ENCODE results near the gene CDK9. TPM values are rescaled to one million over a fixed set of nuclear protein-coding genes. Genes with fewer than 3 reads are reported as not detected.
"Not testable (repeated sequence)": the region's sequence is repeated elsewhere in the genome, so short reads cannot be mapped to it uniquely, and the experiment has no call there.

The CDK9 gene
- total RNA-seq, 4 donors from 2014 or later = 60.7 to 96.3 (median 70.7) TPM

DNA sequence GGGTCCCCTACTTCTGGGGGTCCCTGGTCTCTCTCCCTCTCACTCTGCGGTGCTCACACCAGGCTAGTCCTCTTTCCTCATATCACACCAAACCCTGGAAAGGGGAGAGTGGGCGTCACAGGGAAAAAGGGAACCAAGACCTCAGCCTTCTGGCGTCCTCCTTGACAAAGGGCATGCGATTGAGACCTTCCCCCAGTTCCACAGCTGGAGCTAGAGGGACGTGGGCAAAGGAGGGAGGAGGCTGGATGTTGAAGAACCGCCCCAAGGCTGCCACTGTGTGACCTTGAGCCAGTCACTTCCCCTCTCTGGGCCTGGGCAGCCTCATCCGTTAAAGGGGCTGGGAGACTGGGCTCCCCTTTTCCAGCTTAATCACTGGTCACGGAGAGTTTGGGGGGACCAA, 32.2 kb upstream of the CDK9 start:
- WGBS, 2 donors = 80 to 81% methylated on average over 7 to 8 of the region's 8 CpGs
- no peak for TF ChIP-seq POLR2A (IDR thresholded peaks at IDR 0.05)
- TF ChIP-seq, protein P1, sequence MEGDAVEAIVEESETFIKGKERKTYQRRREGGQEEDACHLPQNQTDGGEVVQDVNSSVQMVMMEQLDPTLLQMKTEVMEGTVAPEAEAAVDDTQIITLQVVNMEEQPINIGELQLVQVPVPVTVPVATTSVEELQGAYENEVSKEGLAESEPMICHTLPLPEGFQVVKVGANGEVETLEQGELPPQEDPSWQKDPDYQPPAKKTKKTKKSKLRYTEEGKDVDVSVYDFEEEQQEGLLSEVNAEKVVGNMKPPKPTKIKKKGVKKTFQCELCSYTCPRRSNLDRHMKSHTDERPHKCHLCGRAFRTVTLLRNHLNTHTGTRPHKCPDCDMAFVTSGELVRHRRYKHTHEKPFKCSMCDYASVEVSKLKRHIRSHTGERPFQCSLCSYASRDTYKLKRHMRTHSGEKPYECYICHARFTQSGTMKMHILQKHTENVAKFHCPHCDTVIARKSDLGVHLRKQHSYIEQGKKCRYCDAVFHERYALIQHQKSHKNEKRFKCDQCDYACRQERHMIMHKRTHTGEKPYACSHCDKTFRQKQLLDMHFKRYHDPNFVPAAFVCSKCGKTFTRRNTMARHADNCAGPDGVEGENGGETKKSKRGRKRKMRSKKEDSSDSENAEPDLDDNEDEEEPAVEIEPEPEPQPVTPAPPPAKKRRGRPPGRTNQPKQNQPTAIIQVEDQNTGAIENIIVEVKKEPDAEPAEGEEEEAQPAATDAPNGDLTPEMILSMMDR (IDR thresholded peaks at IDR 0.05) = no peak
- intact Hi-C loops (cut with DNase I; ENCODE audit: low total_unique reads) = no loop called here
- no peak overlapping the region for H3K4me3 ChIP-seq (ENCODE audit: low read depth, poor library complexity, severe bottlenecking)
- DNase-seq (ENCODE audit: low spot score in 2 of 2) = no peak

DNA sequence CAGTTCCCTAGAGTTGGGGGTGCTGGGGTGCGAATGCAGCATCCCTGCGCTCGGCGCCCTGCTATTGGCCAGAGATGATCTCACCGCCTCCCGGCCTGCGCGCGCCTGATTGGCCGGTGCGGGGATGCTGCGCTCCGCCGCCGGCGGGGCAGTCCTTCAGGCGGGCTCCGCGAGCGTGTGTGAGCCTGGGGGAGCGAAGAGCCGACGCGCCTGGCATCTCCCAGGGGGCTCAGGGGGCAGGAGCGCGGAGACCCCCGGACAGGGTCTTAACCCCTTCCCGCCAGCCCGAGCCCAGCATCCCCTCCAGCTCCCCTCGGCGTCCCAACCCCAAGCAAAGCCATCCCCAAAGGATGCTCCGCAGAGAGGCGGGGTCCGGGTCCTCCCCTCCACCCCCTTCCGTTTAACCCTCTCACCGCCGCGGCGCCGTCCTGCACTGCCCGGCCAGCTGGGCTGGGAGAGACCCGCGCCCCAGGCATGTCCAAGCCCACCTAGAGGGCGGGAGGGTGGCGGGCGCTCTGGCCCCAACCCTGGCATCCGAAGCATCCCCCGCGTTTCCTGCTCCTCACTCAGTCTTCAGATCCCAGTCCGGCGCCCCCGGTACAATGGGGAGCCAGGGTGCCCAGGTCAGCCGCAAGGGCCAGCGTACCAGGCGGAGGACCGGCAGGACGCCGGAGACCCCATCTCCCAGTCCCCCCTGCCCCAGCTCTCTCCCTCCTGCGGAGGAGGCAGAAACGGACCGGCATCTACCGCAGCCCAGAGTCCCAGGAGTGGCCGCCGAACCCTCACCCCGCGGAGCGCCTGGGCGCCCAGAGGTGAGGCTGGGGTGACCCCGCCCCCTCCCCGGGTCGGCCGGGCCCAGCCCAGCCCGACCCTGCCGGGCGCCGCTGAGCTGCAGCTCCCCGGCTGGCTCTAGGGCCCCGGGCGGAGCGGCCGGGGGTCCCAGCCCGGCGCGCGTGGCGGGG, 31.5 kb upstream of the CDK9 start:
- intact Hi-C loops (cut with DNase I; ENCODE audit: low total_unique reads) = no loop called here
- H3K4me3 ChIP-seq (ENCODE audit: low read depth, poor library complexity, severe bottlenecking) = no peak overlapping the region
- no peak for TF ChIP-seq POLR2A (IDR thresholded peaks at IDR 0.05)
- TF ChIP-seq, protein P1 (IDR thresholded peaks at IDR 0.05) = no peak
- WGBS, 2 donors = 25 to 31% methylated on average over 45 to 53 of the region's 86 CpGs
- no peak for DNase-seq (ENCODE audit: low spot score in 2 of 2)

DNA sequence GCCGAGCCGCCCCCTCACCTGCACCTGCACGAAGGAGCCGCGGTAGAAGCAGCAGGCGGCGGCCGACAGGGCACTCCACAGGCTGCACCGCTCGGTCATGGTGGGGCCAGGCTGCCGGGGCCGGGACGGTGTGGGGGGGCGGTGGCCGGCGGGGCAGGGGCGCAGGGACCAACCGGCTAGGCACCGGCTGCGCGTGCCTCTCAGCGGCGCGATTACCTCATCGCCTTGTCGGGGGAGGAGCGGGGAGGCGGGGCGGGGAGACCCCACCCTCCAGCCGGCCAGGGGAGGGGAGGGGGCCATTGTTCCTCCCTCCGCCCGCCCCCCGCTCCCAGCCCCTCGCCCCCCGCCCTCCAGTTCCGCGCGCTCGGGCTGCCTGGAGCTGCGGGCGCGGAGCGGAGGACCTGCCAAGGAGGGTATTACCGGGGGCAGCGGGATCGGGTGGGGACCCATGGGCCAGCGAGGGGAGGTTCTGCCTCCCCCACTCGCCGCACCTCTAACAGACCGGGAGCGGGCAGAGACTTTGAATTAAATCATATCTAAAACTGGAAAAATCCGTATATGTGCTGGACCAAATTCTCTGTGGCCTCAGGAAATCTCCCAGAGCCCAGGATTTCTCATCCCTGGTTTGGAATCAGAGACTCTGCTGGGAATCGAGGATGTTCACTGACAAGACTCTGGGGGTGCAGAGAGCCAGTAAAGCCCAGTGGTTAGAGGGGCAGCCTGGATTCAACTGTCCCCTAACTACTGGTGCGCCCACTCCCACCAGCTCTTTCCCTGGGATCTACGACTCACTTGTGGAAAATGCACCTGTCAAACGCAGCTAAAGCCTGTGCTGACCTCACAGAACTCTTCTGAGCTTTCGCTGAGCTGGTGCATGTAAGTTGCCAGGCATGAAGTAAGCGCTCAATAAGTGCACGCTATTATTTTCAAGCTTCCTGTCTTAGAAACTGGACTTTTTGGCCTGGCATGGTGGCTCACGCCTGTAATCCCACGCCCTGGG, 30.5 kb upstream of the CDK9 start:
- TF ChIP-seq POLR2A (IDR thresholded peaks at IDR 0.05) = no peak
- TF ChIP-seq, protein P1 (IDR thresholded peaks at IDR 0.05) = no peak
- 50% methylated on average over 30 of the region's 61 CpGs for WGBS, 2 donors
- intact Hi-C loops (cut with DNase I; ENCODE audit: low total_unique reads) = no loop called here
- DNase-seq (ENCODE audit: low spot score in 2 of 2) = no peak
- H3K4me3 ChIP-seq (ENCODE audit: low read depth, poor library complexity, severe bottlenecking) = no peak overlapping the region

DNA sequence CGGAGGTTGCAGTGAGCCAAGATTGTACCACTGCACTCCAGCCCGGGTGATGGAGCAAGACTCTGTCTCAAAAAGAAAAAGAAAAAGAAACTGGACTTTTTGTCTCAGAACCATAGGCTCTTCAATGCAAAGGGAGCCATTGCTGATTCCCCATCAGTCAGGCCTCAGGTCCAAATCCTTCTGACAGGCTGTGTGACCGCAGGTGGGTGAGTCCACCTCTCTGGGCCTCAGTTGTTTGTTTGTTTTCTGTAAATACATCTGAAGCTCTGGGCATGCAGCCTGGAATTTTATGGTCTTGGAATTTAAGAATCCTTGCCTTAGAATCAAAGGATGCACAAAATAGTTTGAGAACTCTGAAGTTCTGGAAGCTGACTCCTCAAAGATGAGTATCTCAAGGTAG, 29.6 kb upstream of the CDK9 start:
- no peak overlapping the region for H3K4me3 ChIP-seq (ENCODE audit: low read depth, poor library complexity, severe bottlenecking)
- TF ChIP-seq, protein P1 (IDR thresholded peaks at IDR 0.05) = no peak
- TF ChIP-seq POLR2A (IDR thresholded peaks at IDR 0.05) = no peak
- DNase-seq (ENCODE audit: low spot score in 2 of 2) = no peak
- intact Hi-C loops (cut with DNase I; ENCODE audit: low total_unique reads) = no loop called here
- 93 to 94% methylated on average over 3 of the region's 3 CpGs for WGBS, 2 donors

DNA sequence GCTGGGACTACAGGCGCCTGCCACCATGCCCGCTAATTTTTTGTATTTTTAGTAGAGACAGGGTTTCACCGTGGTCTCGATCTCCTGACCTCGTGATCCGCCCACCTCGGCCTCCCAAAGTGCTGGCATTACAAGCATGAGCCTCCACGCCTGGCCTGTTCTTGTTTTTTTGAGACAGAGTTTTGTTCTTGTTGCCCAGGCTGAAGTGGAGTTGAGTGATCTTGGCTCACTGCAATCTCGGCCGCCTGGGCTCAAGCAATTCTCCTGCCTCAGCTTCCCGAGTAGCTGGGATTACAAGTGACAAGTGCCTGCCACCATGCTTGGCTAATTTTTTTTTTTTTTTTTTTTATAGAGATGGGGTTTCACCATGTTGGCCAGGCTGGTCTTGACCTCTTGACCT, 29.1 kb upstream of the CDK9 start:
- H3K4me3 ChIP-seq (ENCODE audit: low read depth, poor library complexity, severe bottlenecking); DNase-seq (ENCODE audit: low spot score in 2 of 2); intact Hi-C loops (cut with DNase I; ENCODE audit: low total_unique reads): not testable (repeated sequence)
- WGBS, 2 donors = 84% methylated on average over 11 of the region's 11 CpGs

DNA sequence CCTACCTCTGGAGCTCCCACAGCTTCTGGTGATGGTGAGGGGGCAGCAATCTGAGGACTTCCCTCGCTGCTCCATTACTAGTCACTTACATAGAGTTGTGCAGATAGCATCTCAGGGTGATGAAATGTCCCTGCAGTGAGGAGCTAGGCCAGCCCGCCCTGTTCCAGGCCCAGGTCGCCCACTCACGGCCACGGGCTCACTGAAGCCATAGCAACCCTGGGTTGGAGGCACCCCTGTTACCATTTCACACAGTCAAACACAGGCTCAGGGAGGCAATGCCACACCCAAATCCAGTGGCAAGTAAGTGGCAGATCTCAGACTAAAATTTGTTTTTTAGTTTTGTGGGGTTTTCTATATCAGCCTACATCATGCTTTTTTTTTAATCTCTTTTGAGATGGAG, 27.0 kb upstream of the CDK9 start:
- intact Hi-C loops (cut with DNase I; ENCODE audit: low total_unique reads) = no loop called here
- TF ChIP-seq, protein P1 (IDR thresholded peaks at IDR 0.05) = no peak
- TF ChIP-seq POLR2A (IDR thresholded peaks at IDR 0.05) = no peak
- H3K4me3 ChIP-seq (ENCODE audit: low read depth, poor library complexity, severe bottlenecking) = no peak overlapping the region
- no peak for DNase-seq (ENCODE audit: low spot score in 2 of 2)
- WGBS, 2 donors = 71 to 72% methylated on average over 5 of the region's 5 CpGs
